ENCODE data around the gene CCDC6.

- TF ChIP-seq CTCF (IDR thresholded peaks at IDR 0.05) (no peak), POLR2AphosphoS5 (IDR thresholded peaks at IDR 0.05) (no peak)
These were observed 4.5 kb upstream of the CCDC6 start for GRCh38 chr10:59910867-59911266.
